ENCODE results near the gene PTGES3L. TPM values are rescaled to one million over a fixed set of nuclear protein-coding genes. Genes with fewer than 3 reads are reported as not detected.
"Not testable (repeated sequence)": the region's sequence is repeated elsewhere in the genome, so short reads cannot be mapped to it uniquely, and the experiment has no call there.

The PTGES3L gene
- polyA plus RNA-seq, 1 of the 3 experiments (the other 2 are of a cell fraction): 1.4 TPM

- Histone ChIP-seq H3K27me3 (ENCODE audit: insufficient read depth) (peaks cover 34% of the 10 kb centered on the region; the same call in 1 of the 2 replicates), H2AFZ (ENCODE audit: low read depth) (no peak overlapping the region), H3K9ac (no peak overlapping the region), H3K9me2 (no peaks in the 10 kb centered on the region), H3K4me2 (no peak overlapping the region), H3K9me3 (no peaks in the 10 kb centered on the region), H3K4me1 (ENCODE audit: control insufficient read depth in 1 of 2, insufficient read depth in 2 of 2, low read depth in 1 of 2, low read length in 1 of 2) (no peaks in the 10 kb centered on the region), H3F3A (replicated peaks; ENCODE audit: insufficient read depth) (no peaks in the 10 kb centered on the region), H3K27ac (ENCODE audit: low read depth in 2 of 2, low read length in 1 of 2) (no peak overlapping the region), H3K4me3 (ENCODE audit: low read depth in 2 of 2, low read length in 1 of 2) (no peak overlapping the region), H3K79me2 (ENCODE audit: insufficient read depth) (no peaks in the 10 kb centered on the region), H4K20me1 (ENCODE audit: insufficient read depth) (no peaks in the 10 kb centered on the region), H3K36me3 (replicated peaks in 1 of 2; ENCODE audit: control insufficient read depth in 1 of 2, insufficient read depth in 2 of 2, low read length in 1 of 2) (no peaks in the 10 kb centered on the region)
- no peak for DNase-seq
- WGBS (ENCODE audit: low lambda C conversion rate): 38% methylated on average over 3 of the region's 3 CpGs
- TF ChIP-seq, protein P1, sequence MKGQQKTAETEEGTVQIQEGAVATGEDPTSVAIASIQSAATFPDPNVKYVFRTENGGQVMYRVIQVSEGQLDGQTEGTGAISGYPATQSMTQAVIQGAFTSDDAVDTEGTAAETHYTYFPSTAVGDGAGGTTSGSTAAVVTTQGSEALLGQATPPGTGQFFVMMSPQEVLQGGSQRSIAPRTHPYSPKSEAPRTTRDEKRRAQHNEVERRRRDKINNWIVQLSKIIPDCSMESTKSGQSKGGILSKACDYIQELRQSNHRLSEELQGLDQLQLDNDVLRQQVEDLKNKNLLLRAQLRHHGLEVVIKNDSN (IDR thresholded peaks at IDR 0.05; ENCODE audit: borderline replicate concordance, low read depth): no peak
- TF ChIP-seq PBX3 (IDR thresholded peaks at IDR 0.05) (no peak), POLR2AphosphoS5 (IDR thresholded peaks at IDR 0.05; ENCODE audit: low read depth, low read length) (no peak), CHD2 (IDR thresholded peaks at IDR 0.05; ENCODE audit: low read length, partially characterized antibody) (no peak), FOXJ3 (CRISPR knock-in tag; IDR thresholded peaks at IDR 0.05) (no peak)
- POLR2A ChIA-PET: no interaction called here
- CTCF ChIA-PET: interaction anchor here (1.6 to 2.0 kb wide), 3 partner anchors 16 to 97 kb away, joined by 4 to 7 read pairs (median 4); partner anchors contain the start of gene BECN1
Measured at GRCh38 chr17:42920922-42921321, 59.0 kb downstream of the PTGES3L start.

GRCh38 chr17:42920106-42920900 is 59.6 kb downstream of the PTGES3L start:
- H2AFZ ChIP-seq (ENCODE audit: low read depth): no peak overlapping the region
- ChIA-PET POLR2A (no interaction called here), CTCF (interaction anchor here (1.6 to 2.0 kb wide), 4 partner anchors 8 to 96 kb away, joined by 4 to 8 read pairs (median 6); partner anchors contain the start of gene BECN1)
- H3K9me2 ChIP-seq: no peaks in the 10 kb centered on the region
- no peak overlapping the region for H3K27ac ChIP-seq (ENCODE audit: low read depth in 2 of 2, low read length in 1 of 2)
- WGBS (ENCODE audit: low lambda C conversion rate): 61% methylated on average over 10 of the region's 10 CpGs
- H3K4me1 ChIP-seq (ENCODE audit: control insufficient read depth in 1 of 2, insufficient read depth in 2 of 2, low read depth in 1 of 2, low read length in 1 of 2): no peaks in the 10 kb centered on the region
- no peaks in the 10 kb centered on the region for H3K79me2 ChIP-seq (ENCODE audit: insufficient read depth)
- H4K20me1 ChIP-seq (ENCODE audit: insufficient read depth): no peaks in the 10 kb centered on the region
- H3K4me3 ChIP-seq (ENCODE audit: low read depth in 2 of 2, low read length in 1 of 2): no peak overlapping the region
- no peak overlapping the region for H3K4me2 ChIP-seq
- no peaks in the 10 kb centered on the region for H3F3A ChIP-seq (replicated peaks; ENCODE audit: insufficient read depth)
- H3K9me3 ChIP-seq: no peaks in the 10 kb centered on the region
- no peak overlapping the region for H3K9ac ChIP-seq
- no peak for DNase-seq
- H3K36me3 ChIP-seq (replicated peaks in 1 of 2; ENCODE audit: control insufficient read depth in 1 of 2, insufficient read depth in 2 of 2, low read length in 1 of 2): no peaks in the 10 kb centered on the region
- peaks cover 34% of the 10 kb centered on the region; the same call in 1 of the 2 replicates for H3K27me3 ChIP-seq (ENCODE audit: insufficient read depth)
- TF ChIP-seq IRF3 (IDR thresholded peaks at IDR 0.05; ENCODE audit: low read depth, low read length) (no peak), GABPA (IDR thresholded peaks at IDR 0.05; ENCODE audit: low read depth) (no peak), NFIC (IDR thresholded peaks at IDR 0.05; ENCODE audit: borderline replicate concordance) (no peak), EP300 (IDR thresholded peaks at IDR 0.05; ENCODE audit: borderline replicate concordance in 1 of 2, low read depth in 1 of 2, low read length in 1 of 2) (no peak)
- TF ChIP-seq, protein P2, sequence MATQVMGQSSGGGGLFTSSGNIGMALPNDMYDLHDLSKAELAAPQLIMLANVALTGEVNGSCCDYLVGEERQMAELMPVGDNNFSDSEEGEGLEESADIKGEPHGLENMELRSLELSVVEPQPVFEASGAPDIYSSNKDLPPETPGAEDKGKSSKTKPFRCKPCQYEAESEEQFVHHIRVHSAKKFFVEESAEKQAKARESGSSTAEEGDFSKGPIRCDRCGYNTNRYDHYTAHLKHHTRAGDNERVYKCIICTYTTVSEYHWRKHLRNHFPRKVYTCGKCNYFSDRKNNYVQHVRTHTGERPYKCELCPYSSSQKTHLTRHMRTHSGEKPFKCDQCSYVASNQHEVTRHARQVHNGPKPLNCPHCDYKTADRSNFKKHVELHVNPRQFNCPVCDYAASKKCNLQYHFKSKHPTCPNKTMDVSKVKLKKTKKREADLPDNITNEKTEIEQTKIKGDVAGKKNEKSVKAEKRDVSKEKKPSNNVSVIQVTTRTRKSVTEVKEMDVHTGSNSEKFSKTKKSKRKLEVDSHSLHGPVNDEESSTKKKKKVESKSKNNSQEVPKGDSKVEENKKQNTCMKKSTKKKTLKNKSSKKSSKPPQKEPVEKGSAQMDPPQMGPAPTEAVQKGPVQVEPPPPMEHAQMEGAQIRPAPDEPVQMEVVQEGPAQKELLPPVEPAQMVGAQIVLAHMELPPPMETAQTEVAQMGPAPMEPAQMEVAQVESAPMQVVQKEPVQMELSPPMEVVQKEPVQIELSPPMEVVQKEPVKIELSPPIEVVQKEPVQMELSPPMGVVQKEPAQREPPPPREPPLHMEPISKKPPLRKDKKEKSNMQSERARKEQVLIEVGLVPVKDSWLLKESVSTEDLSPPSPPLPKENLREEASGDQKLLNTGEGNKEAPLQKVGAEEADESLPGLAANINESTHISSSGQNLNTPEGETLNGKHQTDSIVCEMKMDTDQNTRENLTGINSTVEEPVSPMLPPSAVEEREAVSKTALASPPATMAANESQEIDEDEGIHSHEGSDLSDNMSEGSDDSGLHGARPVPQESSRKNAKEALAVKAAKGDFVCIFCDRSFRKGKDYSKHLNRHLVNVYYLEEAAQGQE (IDR thresholded peaks at IDR 0.05; ENCODE audit: low read depth, low read length): no peak

DNA sequence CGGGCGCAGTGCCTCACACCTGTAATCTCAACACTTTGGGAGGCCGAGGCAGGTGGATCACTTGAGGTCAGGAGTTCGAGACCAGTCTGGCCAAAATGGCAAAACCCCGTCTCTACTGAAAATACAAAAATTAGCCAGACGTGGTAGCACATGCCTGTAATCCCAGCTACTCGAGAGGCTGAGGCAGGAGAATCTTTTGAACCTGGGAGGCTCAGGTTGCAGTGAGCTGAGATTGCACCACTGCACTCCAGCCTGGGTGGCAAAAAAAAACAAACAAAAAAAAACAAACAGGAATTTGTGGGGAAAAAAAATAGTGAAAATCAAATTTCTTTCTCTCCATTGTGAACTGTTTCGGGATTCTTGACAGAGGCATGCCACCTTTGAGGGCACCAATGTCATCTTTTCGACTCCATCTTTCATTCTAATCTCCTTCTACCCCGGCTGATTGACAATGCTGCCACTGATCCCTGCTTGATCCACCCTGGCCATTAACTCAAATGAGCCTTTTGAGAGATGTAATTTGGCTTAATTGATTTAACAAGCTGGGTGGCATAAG is 60.3 kb downstream of the PTGES3L start:
- H3K9me3 ChIP-seq; H4K20me1 ChIP-seq (ENCODE audit: insufficient read depth); POLR2A ChIA-PET; H3K9ac ChIP-seq; H3K36me3 ChIP-seq (replicated peaks in 1 of 2; ENCODE audit: control insufficient read depth in 1 of 2, insufficient read depth in 2 of 2, low read length in 1 of 2); H3K9me2 ChIP-seq; H3K4me2 ChIP-seq; H3K27ac ChIP-seq (ENCODE audit: low read depth in 2 of 2, low read length in 1 of 2); H3K79me2 ChIP-seq (ENCODE audit: insufficient read depth); H3F3A ChIP-seq (replicated peaks; ENCODE audit: insufficient read depth); DNase-seq; H3K4me3 ChIP-seq (ENCODE audit: low read depth in 2 of 2, low read length in 1 of 2); H3K4me1 ChIP-seq (ENCODE audit: control insufficient read depth in 1 of 2, insufficient read depth in 2 of 2, low read depth in 1 of 2, low read length in 1 of 2); H2AFZ ChIP-seq (ENCODE audit: low read depth): not testable (repeated sequence)
- WGBS (ENCODE audit: low lambda C conversion rate): 61% methylated on average over 10 of the region's 10 CpGs
- CTCF ChIA-PET: interaction anchor here (1.2 to 2.0 kb wide), 4 partner anchors 9 to 95 kb away, joined by 3 to 8 read pairs (median 6); partner anchors contain the start of gene BECN1
- peaks cover 34% of the 10 kb centered on the region; the same call in 1 of the 2 replicates for H3K27me3 ChIP-seq (ENCODE audit: insufficient read depth)
